NCI-H2171 treated with DMSO at 0.1 percent for 48 hours (cell line): ENCODE data around the gene ADORA2B.
A peak's percentile ranks its signal among the peaks of the same experiment; 100 is the strongest.

Experiments
- DNase-seq: peaks from one replicate; lab custom pipeline; 2025; lab: John Stamatoyannopoulos, UW

The ADORA2B gene

DNA sequence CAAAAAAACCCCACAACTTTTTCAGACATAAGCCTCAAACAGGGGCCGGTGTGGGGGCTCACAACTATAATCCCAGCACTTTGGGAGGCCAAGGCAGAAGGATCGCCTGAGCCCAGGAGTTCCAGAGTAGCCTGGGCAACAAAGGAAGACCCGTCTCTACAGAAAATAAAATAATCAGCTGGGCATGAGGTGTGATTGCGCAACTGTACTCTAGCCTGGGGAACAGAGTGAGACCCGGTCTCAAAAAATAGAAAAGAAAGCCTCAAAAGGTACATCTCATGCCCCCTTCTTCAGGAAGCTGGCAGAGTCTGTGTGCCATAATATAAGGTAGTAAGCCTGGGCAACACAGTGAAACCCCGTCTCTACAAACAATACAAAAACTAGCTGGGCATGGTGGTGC, 51.4 kb downstream of the ADORA2B start:
- DNase-seq = no peak

DNA sequence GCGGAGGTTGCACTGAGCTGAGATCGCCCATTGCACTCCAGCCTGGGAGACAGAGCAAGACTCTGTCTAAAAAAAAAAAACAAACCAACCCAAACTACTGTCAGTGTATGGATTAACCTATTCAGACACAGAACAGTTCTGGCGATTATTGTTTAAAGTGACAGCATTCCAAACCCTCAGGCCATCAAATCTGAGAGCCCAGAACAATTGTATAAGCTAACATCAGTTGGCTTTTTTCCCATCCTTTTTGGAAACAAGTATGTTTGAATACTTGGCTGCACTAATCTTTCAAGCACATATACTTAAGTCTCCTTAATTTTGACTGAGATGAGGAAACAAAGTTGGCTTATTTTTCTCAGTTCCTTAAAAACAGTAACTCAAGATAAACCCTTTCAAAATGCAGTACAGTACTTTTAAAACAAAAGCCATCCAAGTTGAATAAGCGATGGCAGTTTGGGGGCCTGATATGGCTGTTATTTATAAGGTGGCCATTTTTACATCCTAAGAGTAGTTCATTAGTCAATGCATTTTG, 53.2 kb downstream of the ADORA2B start:
- DNase-seq = no peak

DNA sequence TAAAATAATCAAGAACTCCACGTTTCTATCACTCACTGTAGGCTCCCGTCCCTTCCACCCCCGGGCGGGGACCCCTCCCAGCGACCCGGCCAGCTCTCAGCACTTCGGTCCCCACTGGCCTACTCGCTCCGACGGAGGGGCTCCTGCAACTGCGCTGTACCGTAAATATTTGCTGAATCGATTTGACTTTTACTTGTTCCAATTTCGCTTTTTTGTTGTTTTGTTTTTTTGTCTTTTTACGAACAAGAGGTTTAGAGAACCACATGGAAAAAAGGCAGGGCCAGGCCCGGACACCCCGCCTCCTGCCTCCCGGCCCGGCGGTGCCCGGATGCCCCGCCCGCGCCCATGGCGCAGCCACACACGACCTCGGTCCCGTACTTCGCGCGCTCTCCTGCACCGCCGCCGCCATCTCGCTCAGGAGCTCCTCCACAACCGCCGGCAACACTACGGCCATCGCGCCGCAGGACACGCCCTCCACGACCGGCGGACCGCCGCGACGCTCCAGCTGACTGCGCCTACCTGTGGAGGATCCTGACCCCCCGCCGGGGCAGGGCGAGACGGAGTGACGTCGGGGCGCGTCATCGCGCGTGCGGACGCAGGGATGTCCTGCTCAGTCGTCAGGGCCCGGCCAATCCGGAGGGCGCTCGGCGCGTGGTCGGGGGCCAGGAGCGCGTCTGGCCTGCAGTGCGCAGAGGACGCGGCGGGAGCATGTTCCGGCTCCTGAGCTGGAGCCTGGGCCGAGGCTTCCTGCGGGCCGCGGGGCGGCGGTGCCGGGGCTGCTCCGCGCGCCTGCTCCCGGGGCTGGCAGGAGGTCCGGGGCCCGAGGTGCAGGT, 54.4 kb downstream of the ADORA2B start, which contains the start of the genes TTC19 and ZSWIM7:
Gene TTC19, plus strand, starts transcription at position 684 of the 833 bp plus-strand sequence. Its CDS starts 25 bp downstream, at position 709.
Gene ZSWIM7, minus strand, starts transcription at position 564 of the 833 bp plus-strand sequence. Its CDS starts 110 bp downstream, at position 454.
- DNase-seq = peak; percentile 96

DNA sequence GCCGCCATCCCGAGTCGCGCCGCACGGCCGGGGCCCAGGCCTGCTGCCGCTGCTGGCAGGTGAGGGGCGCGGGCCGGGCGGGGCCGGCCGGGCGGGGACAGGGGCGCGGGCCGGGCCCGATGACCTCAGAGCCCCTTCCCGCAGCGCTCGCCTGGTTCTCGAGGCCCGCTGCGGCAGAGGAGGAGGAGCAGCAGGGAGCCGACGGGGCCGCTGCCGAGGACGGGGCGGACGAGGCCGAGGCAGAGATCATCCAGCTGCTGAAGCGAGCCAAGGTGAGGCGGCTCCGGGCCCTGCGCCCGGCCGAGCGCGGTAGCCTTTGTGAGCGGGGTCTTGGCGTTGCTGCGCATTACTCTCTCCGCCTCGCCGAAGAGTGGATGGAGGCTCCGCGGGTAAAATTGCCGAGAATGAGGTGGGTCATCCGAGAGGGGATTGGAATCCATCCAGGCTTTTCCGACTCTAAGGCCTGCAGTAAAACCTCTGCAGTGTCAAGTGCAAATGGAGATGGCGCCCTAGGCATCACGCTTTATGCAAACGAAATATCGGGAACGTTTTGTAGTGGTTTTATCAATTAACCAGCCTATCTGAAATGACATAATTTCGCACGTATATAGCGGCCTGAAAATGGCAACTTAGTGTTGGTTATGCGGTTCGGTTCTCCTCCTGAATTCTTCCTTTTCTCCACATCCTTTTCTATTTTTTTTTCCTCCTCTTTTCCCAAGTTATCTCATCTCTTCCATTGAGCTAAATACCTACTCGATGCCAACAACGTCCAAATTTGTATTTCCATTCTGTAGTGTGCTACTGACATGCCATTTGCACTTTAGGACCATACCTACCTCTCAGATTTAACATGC, 55.3 kb downstream of the ADORA2B start:
- peak; percentile 36 for DNase-seq

DNA sequence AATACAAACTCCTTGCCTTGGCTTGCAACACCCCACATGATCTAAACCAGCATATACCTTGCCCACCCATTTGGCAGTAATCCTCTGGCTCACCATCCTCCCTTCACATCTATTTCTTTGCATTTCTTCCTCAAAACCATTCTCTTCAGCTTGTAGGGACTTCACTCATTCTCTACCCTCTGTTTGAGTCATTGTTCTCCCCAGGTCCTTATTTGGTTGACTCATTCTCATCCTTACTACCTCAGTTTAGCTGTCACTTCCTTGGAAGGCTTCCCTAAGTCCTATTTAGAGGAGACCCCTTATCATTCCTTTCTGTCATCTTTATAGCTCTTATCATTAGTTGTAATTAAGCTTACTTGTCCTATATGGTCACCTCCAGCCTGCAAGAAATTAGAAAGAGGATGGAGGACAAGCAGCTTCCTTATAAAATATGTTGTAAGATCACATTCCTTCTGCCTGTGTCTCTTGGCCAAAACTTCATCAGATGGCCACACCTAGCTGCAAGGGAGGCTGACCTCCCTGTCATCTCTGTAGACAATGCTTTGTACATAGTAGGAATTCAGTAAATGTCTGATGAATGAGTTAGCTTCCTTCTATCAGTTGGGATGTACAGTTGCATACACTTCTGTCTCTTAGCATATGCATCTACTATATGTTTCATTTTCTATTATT, 56.4 kb downstream of the ADORA2B start:
- DNase-seq = no peak

DNA sequence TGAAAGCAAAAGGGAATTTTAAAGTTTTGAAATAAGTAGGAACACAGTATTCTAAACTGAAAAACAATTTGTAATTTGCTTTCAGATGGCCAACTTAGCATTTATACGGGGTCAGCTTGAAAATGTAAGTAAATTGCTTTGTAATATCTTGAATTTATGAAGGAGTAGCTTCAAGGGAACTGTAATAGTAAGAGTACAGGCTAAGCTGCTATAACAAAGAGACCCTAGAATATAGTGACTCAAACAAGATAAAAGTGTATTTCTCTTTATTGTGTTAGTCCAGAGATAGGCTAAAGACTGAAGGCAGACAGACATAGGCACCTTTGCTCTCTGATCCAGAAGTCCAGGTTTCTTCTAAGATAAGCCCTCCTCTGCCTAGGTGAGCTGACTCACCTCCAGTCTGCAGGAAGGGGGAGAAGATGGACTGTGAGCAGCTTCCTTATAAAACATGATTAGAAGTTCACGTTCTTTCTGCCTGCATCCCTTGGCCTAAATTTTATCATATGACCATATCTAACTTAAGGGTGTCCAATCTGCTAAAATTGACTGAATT, 57.9 kb downstream of the ADORA2B start:
- no peak for DNase-seq

DNA sequence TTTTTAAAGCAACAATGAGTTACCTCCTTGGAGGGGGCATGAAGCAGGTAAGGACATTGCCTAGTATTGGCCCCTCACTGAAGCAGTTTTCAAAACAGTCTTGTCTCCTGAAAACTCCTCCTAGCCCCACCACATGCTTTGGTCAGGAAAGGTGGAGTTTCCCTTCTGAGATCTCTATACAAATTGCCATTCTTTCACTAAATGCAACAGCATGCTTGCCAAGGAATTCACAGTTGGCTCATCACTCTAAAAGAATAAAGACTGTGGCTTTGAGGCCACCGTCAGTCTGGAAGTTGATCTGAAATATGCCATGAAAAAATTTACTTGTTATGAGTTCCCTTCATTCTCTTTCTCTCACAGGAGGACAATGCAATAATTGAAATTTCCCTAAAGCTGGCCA, 58.9 kb downstream of the ADORA2B start:
- DNase-seq = no peak

DNA sequence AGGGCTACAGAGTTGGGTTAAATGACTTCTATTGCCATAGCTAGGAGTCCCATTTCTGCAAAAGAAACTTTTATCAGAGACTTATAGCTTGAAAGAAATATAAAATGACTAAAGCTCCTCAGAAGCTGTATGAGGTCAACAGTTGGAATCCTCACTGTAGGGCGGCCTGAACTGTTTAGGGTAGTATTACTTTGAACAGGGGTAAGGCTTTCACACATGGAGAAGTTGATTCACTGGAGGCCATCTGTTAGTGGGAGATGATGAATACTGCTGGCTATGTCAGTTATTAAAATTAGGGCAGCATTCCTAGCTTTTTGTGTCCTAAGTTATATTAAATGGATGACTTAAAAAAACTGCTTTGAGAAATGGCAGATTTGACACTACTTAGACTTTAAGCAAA, 60.7 kb downstream of the ADORA2B start:
- DNase-seq = no peak

DNA sequence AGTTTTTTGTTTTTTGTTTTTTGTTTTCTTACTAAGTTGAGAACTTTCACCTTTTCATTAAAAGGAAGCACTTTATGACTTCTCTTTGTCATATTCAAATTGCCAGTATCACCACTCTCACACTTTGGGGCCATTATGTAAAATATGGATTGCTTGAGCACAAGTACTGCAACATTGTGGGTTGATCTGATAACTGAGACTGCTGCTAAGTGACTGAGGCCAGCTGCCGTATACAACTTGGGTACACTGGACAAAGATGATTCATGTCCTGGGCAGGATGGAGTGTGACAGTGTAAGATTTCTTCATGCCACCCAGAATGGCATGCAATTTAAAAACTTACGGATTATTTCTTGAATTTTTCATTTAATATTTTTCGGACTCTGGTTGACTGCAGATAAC, 62.5 kb downstream of the ADORA2B start:
- no peak for DNase-seq

DNA sequence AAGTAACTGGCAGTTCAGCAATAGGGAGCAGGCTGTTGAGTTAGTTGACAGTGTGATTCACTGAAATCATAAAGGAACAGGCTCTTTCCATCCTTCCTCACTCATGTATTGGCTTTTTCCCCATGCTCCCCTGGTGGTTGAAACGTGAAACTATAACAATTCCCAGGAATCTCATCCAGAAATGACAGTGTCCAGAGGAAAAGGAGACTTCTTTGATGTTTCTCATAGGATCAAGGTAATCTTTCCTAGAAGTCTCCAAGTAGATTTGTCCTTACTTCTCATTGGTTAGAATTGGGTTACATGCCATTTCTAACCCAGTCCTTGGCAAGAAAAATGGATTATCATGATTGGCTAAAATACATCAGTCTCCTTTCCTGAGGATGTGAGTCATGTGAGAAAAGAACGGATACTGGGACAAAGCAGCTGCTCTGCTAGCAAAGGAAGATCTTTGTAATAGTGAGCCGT, 69.0 kb downstream of the ADORA2B start:
- DNase-seq = peak; percentile 9

DNA sequence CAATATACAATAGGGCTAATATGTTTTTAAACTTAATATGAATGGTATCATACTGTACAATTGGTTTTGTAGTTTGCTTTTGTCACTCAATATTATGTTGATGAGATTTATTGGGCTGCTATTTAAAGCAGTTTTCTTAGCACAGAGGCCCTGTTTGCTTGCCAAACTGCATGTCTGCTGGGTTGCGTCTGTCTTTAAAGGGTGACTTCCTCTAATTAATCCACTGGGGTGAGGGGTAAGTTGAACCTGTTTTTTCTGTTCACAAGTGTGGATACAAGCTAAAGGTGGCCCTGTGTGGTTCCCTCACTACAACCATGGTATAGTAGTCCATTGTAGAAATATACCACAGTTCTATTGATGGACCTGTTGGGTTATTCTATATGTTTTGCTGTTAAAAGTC, 74.4 kb downstream of the ADORA2B start:
- DNase-seq = no peak

DNA sequence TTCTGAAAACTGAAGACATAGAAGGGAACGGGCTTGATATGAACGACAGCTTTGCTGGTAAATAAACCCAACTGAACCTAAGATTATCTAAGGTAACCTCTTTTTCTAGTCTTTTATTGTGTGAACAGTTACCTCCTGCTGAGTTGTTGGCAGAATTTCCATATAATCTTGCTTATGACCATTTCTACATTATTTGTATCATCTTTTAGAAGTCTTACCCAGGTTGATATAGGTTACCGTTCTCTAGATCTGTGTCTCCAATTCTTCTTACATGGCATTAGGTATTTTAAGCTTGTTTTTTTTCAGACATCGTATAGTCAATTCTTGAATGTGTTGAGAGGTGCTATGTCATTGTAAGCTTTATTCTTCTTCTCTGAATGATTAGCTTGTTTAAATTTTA, 79.0 kb downstream of the ADORA2B start:
- no peak for DNase-seq

DNA sequence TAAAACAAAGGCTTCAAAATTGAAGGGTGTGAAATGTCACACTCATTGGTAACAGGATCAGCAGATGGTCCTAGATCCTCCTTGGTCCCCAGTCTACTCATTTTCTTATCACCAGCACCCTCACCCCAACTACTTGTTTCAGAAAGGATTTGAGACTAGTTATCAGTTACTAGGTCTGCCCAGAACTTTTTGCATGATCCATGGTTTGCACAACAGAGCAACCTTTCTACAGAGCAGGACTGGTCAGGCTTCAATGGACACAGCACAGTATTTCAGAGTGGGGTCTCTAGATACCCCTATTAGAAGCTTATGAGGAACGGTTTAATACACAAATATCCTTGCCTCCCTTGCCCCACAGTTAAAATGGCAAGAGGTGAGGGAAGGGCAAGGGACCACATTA, 80.3 kb downstream of the ADORA2B start:
- no peak for DNase-seq
